Measurements from ENCODE around the gene ARHGAP4. TPM values are rescaled to one million over a fixed set of nuclear protein-coding genes. Genes with fewer than 3 reads are reported as not detected.

The ARHGAP4 gene
- total RNA-seq, 1 donor from 2014 or later = 265 TPM

GRCh38 chrX:153909024-153909979 is 16.8 kb downstream of the ARHGAP4 start:
- intact Hi-C loops (cut with micrococcal nuclease) = no loop called here

- intact Hi-C loops (cut with micrococcal nuclease) = no loop called here
These were observed 17.7 kb downstream of the ARHGAP4 start for GRCh38 chrX:153908219-153908860.

- intact Hi-C loops (cut with micrococcal nuclease) = no loop called here
These were observed 18.6 kb downstream of the ARHGAP4 start for GRCh38 chrX:153907456-153907855.

GRCh38 chrX:153906126-153906917 is 19.7 kb downstream of the ARHGAP4 start:
- intact Hi-C loops (cut with micrococcal nuclease) = no loop called here

- intact Hi-C loops (cut with micrococcal nuclease) = no loop called here
These were observed 20.5 kb downstream of the ARHGAP4 start for GRCh38 chrX:153905481-153906095.

- intact Hi-C loops (cut with micrococcal nuclease) = loop anchor here (5.0 kb wide), 1 partner anchor 112 kb away; the partner anchor contains the start of genes IDH3G and SSR4
These were observed 21.8 kb downstream of the ARHGAP4 start, which contains the start of gene AVPR2 for GRCh38 chrX:153903991-153904957. AVPR2 (plus strand) TSS chrX:153904673; CDS start chrX:153905146, 473 bp downstream.

GRCh38 chrX:153903238-153903980 is 22.7 kb downstream of the ARHGAP4 start:
- intact Hi-C loops (cut with micrococcal nuclease) = loop anchor here (5.0 kb wide), 1 partner anchor 111 kb away; the partner anchor contains the start of genes IDH3G and SSR4

GRCh38 chrX:153902385-153902784 is 23.7 kb downstream of the ARHGAP4 start:
- intact Hi-C loops (cut with micrococcal nuclease) = loop anchor here (5.0 kb wide), 1 partner anchor 110 kb away; the partner anchor contains the start of genes IDH3G and SSR4

GRCh38 chrX:153901753-153902140 is 24.3 kb downstream of the ARHGAP4 start:
- intact Hi-C loops (cut with micrococcal nuclease) = loop anchor here (5.0 kb wide), 1 partner anchor 109 kb away; the partner anchor contains the start of genes IDH3G and SSR4

- intact Hi-C loops (cut with micrococcal nuclease) = loop anchor here (5.0 kb wide), 1 partner anchor 109 kb away; the partner anchor contains the start of genes IDH3G and SSR4
These were observed 25.0 kb downstream of the ARHGAP4 start for GRCh38 chrX:153900831-153901752.

- intact Hi-C loops (cut with micrococcal nuclease) = no loop called here
These were observed 28.2 kb downstream of the ARHGAP4 start for GRCh38 chrX:153897899-153898298.

- intact Hi-C loops (cut with micrococcal nuclease) = no loop called here
These were observed 36.9 kb downstream of the ARHGAP4 start for GRCh38 chrX:153889123-153889522.

GRCh38 chrX:153888344-153888743 is 37.7 kb downstream of the ARHGAP4 start:
- intact Hi-C loops (cut with micrococcal nuclease) = no loop called here

GRCh38 chrX:153887385-153887784 is 38.7 kb downstream of the ARHGAP4 start:
- intact Hi-C loops (cut with micrococcal nuclease) = no loop called here

- intact Hi-C loops (cut with micrococcal nuclease) = no loop called here
These were observed 39.1 kb downstream of the ARHGAP4 start for GRCh38 chrX:153886915-153887314.

- intact Hi-C loops (cut with micrococcal nuclease) = no loop called here
These were observed 39.8 kb downstream of the ARHGAP4 start, which contains the start of gene L1CAM for GRCh38 chrX:153885968-153886903. L1CAM (minus strand) TSS chrX:153886173; CDS start chrX:153875836, 10,337 bp downstream.

Measured in T-helper 2 cell treated with Interferon-gamma antibody and Interleukin-4, amounts not matched to agents 100 ng/mL and 5 ng/mL, for 36 hours (primary cell).